ENCODE measurements around the gene AUP1. TPM values are rescaled to one million over a fixed set of nuclear protein-coding genes. Genes with fewer than 3 reads are reported as not detected.

AUP1 gene
- total and polyA plus RNA-seq, 4 experiments from 2014 or later: 91.3 to 158 (median 138) TPM

GRCh38 chr2:74504591-74504990 lies 24.9 kb downstream of the AUP1 start:
- H3K9me3 ChIP-seq (ENCODE audit: control insufficient read depth in 1 of 2, low read length in 2 of 2): no peaks in the 10 kb centered on the region
- peaks cover 35% of the 10 kb centered on the region for H3K27me3 ChIP-seq (ENCODE audit: insufficient read depth, low read length)
- Mint-ChIP-seq H3K4me1 (peaks cover 18 to 84% (median 51%) of the 10 kb centered on the region in 4 donors), H3K27me3 (peaks cover 16 to 63% of the 10 kb centered on the region in 2 donors), H3K9me3 (peaks cover 0 to 4% (median 0%) of the 10 kb centered on the region in 8 donors), H3K27ac (peak overlapping the region in 1 of 7 donors; percentile 15), H3K36me3 (peaks cover 30 to 34% of the 10 kb centered on the region in 2 donors), H3K4me3 (peak overlapping the region in 7 of 8 donors; percentile 2 to 78 (median 49))
- H3K36me3 ChIP-seq (ENCODE audit: insufficient read depth, low read length): peaks cover 15% of the 10 kb centered on the region
- POLR2A ChIA-PET (ENCODE audit: partially characterized antibody): interaction anchor here (1.2 to 8.0 kb wide), 8 partner anchors 13 to 50 kb away, joined by 3 to 60 read pairs (median 12); partner anchors contain the start of genes AUP1, CCDC142, DQX1 and HTRA2
- CTCF ChIA-PET (ENCODE audit: partially characterized antibody): interaction anchor here (1.0 to 2.1 kb wide), 2 partner anchors 17 to 26 kb away, joined by 3 to 17 read pairs; partner anchors contain the start of genes AUP1 and HTRA2
- H3K4me1 ChIP-seq (ENCODE audit: insufficient read depth, low read length): peaks cover 41% of the 10 kb centered on the region
- intact Hi-C loops (cut with micrococcal nuclease): no loop called here
- no peak overlapping the region for H3K4me3 ChIP-seq (ENCODE audit: low read length in 2 of 2)
- no peak for DNase-seq
- no peak overlapping the region for H3K27ac ChIP-seq (ENCODE audit: low read depth, low read length)

GRCh38 chr2:74503506-74504475 lies 25.7 kb downstream of the AUP1 start:
- peaks cover 23 to 90% (median 56%) of the 10 kb centered on the region in 4 donors for H3K4me1 Mint-ChIP-seq
- peaks cover 20 to 68% of the 10 kb centered on the region in 2 donors for H3K27me3 Mint-ChIP-seq
- peaks cover 30 to 34% of the 10 kb centered on the region in 2 donors for H3K36me3 Mint-ChIP-seq
- H3K27ac Mint-ChIP-seq: peak overlapping the region in 2 of 7 donors; percentile 54 to 60
- Histone ChIP-seq H3K36me3 (ENCODE audit: insufficient read depth, low read length) (peaks cover 15% of the 10 kb centered on the region), H3K9me3 (ENCODE audit: control insufficient read depth in 1 of 2, low read length in 2 of 2) (no peaks in the 10 kb centered on the region), H3K27me3 (ENCODE audit: insufficient read depth, low read length) (peaks cover 36% of the 10 kb centered on the region), H3K4me3 (ENCODE audit: low read length in 2 of 2) (peak overlapping the region in 1 of 2 donors; percentile 49), H3K4me1 (ENCODE audit: insufficient read depth, low read length) (peaks cover 49% of the 10 kb centered on the region), H3K27ac (ENCODE audit: low read depth, low read length) (no peak overlapping the region)
- DNase-seq: no peak
- intact Hi-C loops (cut with micrococcal nuclease): no loop called here
- ChIA-PET CTCF (ENCODE audit: partially characterized antibody) (interaction anchor here (0.8 to 2.1 kb wide), 5 partner anchors 18 to 47 kb away, joined by 3 to 17 read pairs (median 4); partner anchors contain the start of genes AUP1, CCDC142, HTRA2 and TTC31), POLR2A (ENCODE audit: partially characterized antibody) (interaction anchor here (1.1 to 8.0 kb wide), 10 partner anchors 10 to 49 kb away, joined by 3 to 60 read pairs (median 8); partner anchors contain the start of genes AUP1, CCDC142, DQX1 and HTRA2)
- peaks cover 0 to 4% (median 0%) of the 10 kb centered on the region in 8 donors for H3K9me3 Mint-ChIP-seq
- H3K4me3 Mint-ChIP-seq: peak overlapping the region in 7 of 8 donors; percentile 55 to 79 (median 74)

GRCh38 chr2:74502720-74503505 lies 26.6 kb downstream of the AUP1 start:
- ChIA-PET CTCF (ENCODE audit: partially characterized antibody) (interaction anchor here (0.8 to 2.1 kb wide), 4 partner anchors 20 to 46 kb away, joined by 3 to 17 read pairs (median 5); partner anchors contain the start of genes AUP1, CCDC142, HTRA2 and TTC31), POLR2A (ENCODE audit: partially characterized antibody) (interaction anchor here (1.1 to 8.0 kb wide), 7 partner anchors 9 to 45 kb away, joined by 3 to 60 read pairs (median 14); partner anchors contain the start of genes AUP1, CCDC142, HTRA2 and MRPL53)
- H3K4me1 ChIP-seq (ENCODE audit: insufficient read depth, low read length): peaks cover 51% of the 10 kb centered on the region
- peak in 1 of 5 donors; percentile 35 for DNase-seq
- Mint-ChIP-seq H3K9me3 (peaks cover 0 to 4% (median 0%) of the 10 kb centered on the region in 8 donors), H3K27me3 (peaks cover 24 to 74% of the 10 kb centered on the region in 2 donors), H3K36me3 (peaks cover 30 to 33% of the 10 kb centered on the region in 2 donors), H3K27ac (peak overlapping the region in 2 of 7 donors; percentile 54 to 60), H3K4me3 (peak overlapping the region; percentile 55 to 79 (median 74)), H3K4me1 (peaks cover 20 to 90% (median 55%) of the 10 kb centered on the region in 4 donors)
- intact Hi-C loops (cut with micrococcal nuclease): no loop called here
- H3K9me3 ChIP-seq (ENCODE audit: control insufficient read depth in 1 of 2, low read length in 2 of 2): no peaks in the 10 kb centered on the region
- H3K36me3 ChIP-seq (ENCODE audit: insufficient read depth, low read length): peaks cover 15% of the 10 kb centered on the region
- no peak overlapping the region for H3K27ac ChIP-seq (ENCODE audit: low read depth, low read length)
- peak overlapping the region in 1 of 2 donors; percentile 49 for H3K4me3 ChIP-seq (ENCODE audit: low read length in 2 of 2)
- peaks cover 36% of the 10 kb centered on the region for H3K27me3 ChIP-seq (ENCODE audit: insufficient read depth, low read length)

GRCh38 chr2:74502147-74502719 lies 27.3 kb downstream of the AUP1 start:
- Histone ChIP-seq H3K4me1 (ENCODE audit: insufficient read depth, low read length) (peaks cover 53% of the 10 kb centered on the region), H3K27me3 (ENCODE audit: insufficient read depth, low read length) (peaks cover 38% of the 10 kb centered on the region), H3K27ac (ENCODE audit: low read depth, low read length) (no peak overlapping the region), H3K36me3 (ENCODE audit: insufficient read depth, low read length) (peaks cover 15% of the 10 kb centered on the region), H3K9me3 (ENCODE audit: control insufficient read depth in 1 of 2, low read length in 2 of 2) (no peaks in the 10 kb centered on the region), H3K4me3 (ENCODE audit: low read length in 2 of 2) (no peak overlapping the region)
- peak overlapping the region in 2 of 7 donors; percentile 59 to 65 for H3K27ac Mint-ChIP-seq
- peaks cover 24 to 68% of the 10 kb centered on the region in 2 donors for H3K27me3 Mint-ChIP-seq
- intact Hi-C loops (cut with micrococcal nuclease): no loop called here
- DNase-seq: no peak
- H3K9me3 Mint-ChIP-seq: peaks cover 0 to under 1% (median 0%) of the 10 kb centered on the region in 8 donors
- POLR2A ChIA-PET (ENCODE audit: partially characterized antibody): interaction anchor here (1.1 to 8.0 kb wide), 5 partner anchors 14 to 29 kb away, joined by 3 to 60 read pairs (median 26); partner anchors contain the start of genes AUP1, CCDC142, HTRA2 and MRPL53
- CTCF ChIA-PET (ENCODE audit: partially characterized antibody): interaction anchor here (1.2 kb wide), 1 partner anchor 19 kb away, joined by 5 read pairs; the partner anchor contains the start of genes CCDC142 and TTC31
- H3K36me3 Mint-ChIP-seq: peaks cover 26% of the 10 kb centered on the region in 2 donors
- peaks cover 20 to 87% (median 55%) of the 10 kb centered on the region in 4 donors for H3K4me1 Mint-ChIP-seq
- peak overlapping the region; percentile 60 to 83 (median 74) for H3K4me3 Mint-ChIP-seq

- Mint-ChIP-seq H3K36me3 (peaks cover 19 to 20% of the 10 kb centered on the region in 2 donors), H3K27me3 (peaks cover 24 to 62% of the 10 kb centered on the region in 2 donors), H3K4me1 (peaks cover 15 to 80% (median 49%) of the 10 kb centered on the region in 4 donors), H3K27ac (peak overlapping the region in 1 of 7 donors; percentile 59), H3K4me3 (peak overlapping the region in 6 of 8 donors; percentile 56 to 83 (median 61)), H3K9me3 (no peaks in the 10 kb centered on the region)
- H3K36me3 ChIP-seq (ENCODE audit: insufficient read depth, low read length): peaks cover 15% of the 10 kb centered on the region
- H3K9me3 ChIP-seq (ENCODE audit: control insufficient read depth in 1 of 2, low read length in 2 of 2): no peaks in the 10 kb centered on the region
- no peak for DNase-seq
- H3K4me1 ChIP-seq (ENCODE audit: insufficient read depth, low read length): peaks cover 48% of the 10 kb centered on the region
- intact Hi-C loops (cut with micrococcal nuclease): no loop called here
- ChIA-PET CTCF (ENCODE audit: partially characterized antibody) (interaction anchor here (0.9 to 1.3 kb wide), 4 partner anchors 18 to 84 kb away, joined by 3 to 5 read pairs (median 4); partner anchors contain the start of genes CCDC142 and TTC31), POLR2A (ENCODE audit: partially characterized antibody) (interaction anchor here (0.9 to 8.0 kb wide), 6 partner anchors 12 to 28 kb away, joined by 3 to 28 read pairs (median 8); partner anchors contain the start of genes AUP1, CCDC142, HTRA2 and MRPL53)
- H3K27ac ChIP-seq (ENCODE audit: low read depth, low read length): no peak overlapping the region
- H3K27me3 ChIP-seq (ENCODE audit: insufficient read depth, low read length): peaks cover 41% of the 10 kb centered on the region
- no peak overlapping the region for H3K4me3 ChIP-seq (ENCODE audit: low read length in 2 of 2)
Measured at GRCh38 chr2:74501335-74502071, 28.0 kb downstream of the AUP1 start.
